ENCODE results near the gene NPIPA1.
"Not testable (repeated sequence)": the region's sequence is repeated elsewhere in the genome, so short reads cannot be mapped to it uniquely, and the experiment has no call there.

GRCh38 chr16:14919837-14920600, 17.2 kb upstream of the NPIPA1 start:
- TF ChIP-seq CTCF (conservative IDR thresholded peaks at IDR 0.05; ENCODE audit: low read length); EZH2phosphoT487 (IDR thresholded peaks at IDR 0.05; ENCODE audit: borderline replicate concordance, low read depth, low read length): not testable (repeated sequence)
